ENCODE data around the gene C11orf42.

GRCh38 chr11:6258571-6259081 is 53.3 kb downstream of the C11orf42 start:
- no peak for TF ChIP-seq CTCF (conservative IDR thresholded peaks at IDR 0.05; ENCODE audit: low read depth, low read length)
- TF ChIP-seq EZH2 (IDR thresholded peaks at IDR 0.05; ENCODE audit: low read length, unreplicated experiment) = no peak
- TF ChIP-seq EZH2phosphoT487 (IDR thresholded peaks at IDR 0.05; ENCODE audit: borderline replicate concordance, low read length) = no peak

Data from PC-3 (cell line).